Keratinocyte (primary cell): ENCODE results near the gene RPL18A.

Source experiments
- CTCF ChIP-seq, 3 experiments: IDR thresholded peaks in 1 of 3; conservative IDR thresholded peaks in 1 of 3; optimal IDR thresholded peaks in 1 of 3; 2 replicates in 2 of 3; 3 replicates in 1 of 3; pipeline versions ENCODE3 to v1.5.1; 2011; ENCODE audit warnings: low read length in 3 of 3, mild to moderate bottlenecking in 3 of 3, moderate library complexity in 2 of 3, control low read depth in 1 of 3, inconsistent platforms in 1 of 3; ENCODE audit not compliant: insufficient read depth in 2 of 3; ENCODE audit errors: extremely low read depth in 1 of 3
- EZH2 ChIP-seq: IDR thresholded peaks from one replicate; pipeline ENCODE4 v1.6.1; 2012; ENCODE audit warnings: inconsistent platforms, mild to moderate bottlenecking, low read length, moderate library complexity

GRCh38 chr19:17868669-17869068 is 9.0 kb downstream of the RPL18A start:
- no peak for TF ChIP-seq CTCF (optimal IDR thresholded peaks at IDR 0.05 in 1 of 3, IDR thresholded peaks at IDR 0.05 in 1 of 3, conservative IDR thresholded peaks at IDR 0.05 in 1 of 3; ENCODE audit: extremely low read depth in 1 of 3, insufficient read depth in 2 of 3, low read length in 3 of 3)
- no peak for TF ChIP-seq EZH2
